Ascending aorta (tissue), 2 donors: ENCODE measurements around the gene NPDC1. TPM values are rescaled to one million over a fixed set of nuclear protein-coding genes. Genes with fewer than 3 reads are reported as not detected.

Experiments used
- DNase-seq, 2 donors: peaks; one replicate each; pipeline ENCODE4 v3.0.0-alpha.2; 2019; ENCODE audit warnings: low spot score in 2 of 2
- H3K27ac ChIP-seq, 2 donors: fragments of 200-600 bp; sonication (generic); one replicate each; pipeline ENCODE4 v1.5.1; 2016 to 2017; ENCODE audit warnings: mild to moderate bottlenecking in 1 of 2
- H3K27me3 ChIP-seq: fragments of 200-600 bp; sonication (generic); one replicate; pipeline ENCODE4 v1.5.1; 2017
- H3K36me3 ChIP-seq, 2 donors: fragments of 200-600 bp; sonication (generic); one replicate each; pipeline ENCODE4 v1.5.1; 2016
- H3K4me1 ChIP-seq, 2 donors: fragments of 200-600 bp; sonication (generic); one replicate each; pipeline ENCODE4 v1.5.1; 2016 to 2017; ENCODE audit warnings: mild to moderate bottlenecking in 1 of 2
- H3K4me3 ChIP-seq, 2 donors: fragments of 200-600 bp; sonication (generic); one replicate each; pipeline ENCODE4 v1.5.1; 2016 to 2017; ENCODE audit warnings: mild to moderate bottlenecking in 1 of 2
- H3K9me3 ChIP-seq, 2 donors: fragments of 200-600 bp; sonication (generic); one replicate each; pipeline ENCODE4 v1.5.1; 2016
- CTCF ChIP-seq, 3 experiments: fragments of 200-600 bp in 2 of 3; fragments of 450-650 bp in 1 of 3; sonication (generic) in 2 of 3; IDR thresholded peaks; one replicate each; pipeline ENCODE4 v1.5.1; 2016 to 2019; ENCODE audit warnings: antibody characterized with exemption in 3 of 3, mild to moderate bottlenecking in 1 of 3, moderate library complexity in 1 of 3
- intact Hi-C: fragments of 100-400 bp; cut with DNase I; formaldehyde crosslinking; loops from one replicate; pipeline ENCODE4 v1.15.1; 2023
- total RNA-seq: library from RNA; depleted of rRNA; stranded (reverse); fragments of >200 nt; gene quantifications from one replicate; pipeline ENCODE4 v1.1.0, GENCODE V29; 2016

The NPDC1 gene
- total RNA-seq, 1 donor from 2014 or later = 579 TPM

- Histone ChIP-seq H3K27me3 (no peaks in the 10 kb centered on the region), H3K9me3 (no peaks in the 10 kb centered on the region), H3K36me3 (peaks cover 15 to 23% of the 10 kb centered on the region in 2 donors), H3K27ac (no peak overlapping the region), H3K4me3 (no peak overlapping the region), H3K4me1 (peaks cover 3 to 5% of the 10 kb centered on the region in 2 donors)
- TF ChIP-seq CTCF (IDR thresholded peaks at IDR 0.05) = no peak
- DNase-seq = no peak
- intact Hi-C loops = no loop called here
These were observed 23.9 kb downstream of the NPDC1 start for GRCh38 chr9:137021979-137022661.

GRCh38 chr9:137021568-137021978, 24.4 kb downstream of the NPDC1 start:
- H3K4me3 ChIP-seq = no peak overlapping the region
- H3K27me3 ChIP-seq = no peaks in the 10 kb centered on the region
- DNase-seq = no peak
- H3K36me3 ChIP-seq = peaks cover 19 to 28% of the 10 kb centered on the region in 2 donors
- no peak for TF ChIP-seq CTCF (IDR thresholded peaks at IDR 0.05)
- intact Hi-C loops = no loop called here
- no peaks in the 10 kb centered on the region for H3K9me3 ChIP-seq
- no peaks in the 10 kb centered on the region for H3K4me1 ChIP-seq
- H3K27ac ChIP-seq = no peak overlapping the region

- intact Hi-C loops = no loop called here
- H3K4me3 ChIP-seq = no peak overlapping the region
- H3K36me3 ChIP-seq = peaks cover 20 to 34% of the 10 kb centered on the region in 2 donors
- DNase-seq = no peak
- no peaks in the 10 kb centered on the region for H3K27me3 ChIP-seq
- TF ChIP-seq CTCF (IDR thresholded peaks at IDR 0.05) = no peak
- no peaks in the 10 kb centered on the region for H3K4me1 ChIP-seq
- no peak overlapping the region for H3K27ac ChIP-seq
- no peaks in the 10 kb centered on the region for H3K9me3 ChIP-seq
These were observed 25.0 kb downstream of the NPDC1 start for GRCh38 chr9:137020771-137021567.

DNA sequence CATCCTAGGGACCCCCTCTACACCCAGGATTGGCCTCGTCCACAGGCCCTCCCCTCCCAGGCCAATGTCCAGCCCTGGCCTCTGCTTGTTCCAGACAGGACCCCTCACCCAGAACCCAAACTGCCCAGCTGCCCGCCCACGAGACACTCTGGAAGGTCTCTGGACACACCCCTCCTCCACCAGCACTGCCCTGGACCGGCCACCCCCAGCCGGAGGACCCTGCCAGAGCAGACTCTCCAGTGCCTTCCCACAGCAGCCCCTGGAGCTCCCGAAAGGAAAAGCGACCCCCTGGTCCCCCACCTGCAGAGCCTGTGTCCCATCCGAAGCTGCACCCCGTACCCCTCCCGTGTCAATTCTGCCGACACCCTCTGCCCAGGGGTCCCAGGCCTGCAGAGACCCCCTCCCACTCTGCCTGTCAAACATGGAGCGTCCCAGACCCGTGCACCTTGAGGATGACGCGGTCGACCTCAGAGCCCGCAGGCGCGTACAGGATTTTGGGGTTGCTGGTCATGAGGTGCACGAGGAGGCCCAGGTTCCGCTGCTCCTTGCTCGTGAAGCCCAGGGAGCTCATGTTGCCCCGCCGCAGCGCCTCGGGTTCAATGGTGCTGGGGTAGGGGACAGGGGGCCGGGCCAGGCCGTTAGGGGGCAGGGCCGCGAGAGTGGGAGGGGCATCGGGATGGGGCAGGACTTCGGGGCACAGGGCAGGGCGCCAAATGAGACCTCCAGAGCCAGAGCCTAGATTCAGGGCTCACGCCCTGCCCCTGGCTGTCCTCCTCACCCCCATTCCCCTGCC, 25.9 kb downstream of the NPDC1 start:
- intact Hi-C loops = no loop called here
- no peak for TF ChIP-seq CTCF (IDR thresholded peaks at IDR 0.05)
- Histone ChIP-seq H3K4me1 (no peaks in the 10 kb centered on the region), H3K36me3 (peaks cover 29 to 43% of the 10 kb centered on the region in 2 donors), H3K4me3 (no peak overlapping the region), H3K27ac (no peak overlapping the region), H3K9me3 (no peaks in the 10 kb centered on the region), H3K27me3 (no peaks in the 10 kb centered on the region)
- DNase-seq = no peak

DNA sequence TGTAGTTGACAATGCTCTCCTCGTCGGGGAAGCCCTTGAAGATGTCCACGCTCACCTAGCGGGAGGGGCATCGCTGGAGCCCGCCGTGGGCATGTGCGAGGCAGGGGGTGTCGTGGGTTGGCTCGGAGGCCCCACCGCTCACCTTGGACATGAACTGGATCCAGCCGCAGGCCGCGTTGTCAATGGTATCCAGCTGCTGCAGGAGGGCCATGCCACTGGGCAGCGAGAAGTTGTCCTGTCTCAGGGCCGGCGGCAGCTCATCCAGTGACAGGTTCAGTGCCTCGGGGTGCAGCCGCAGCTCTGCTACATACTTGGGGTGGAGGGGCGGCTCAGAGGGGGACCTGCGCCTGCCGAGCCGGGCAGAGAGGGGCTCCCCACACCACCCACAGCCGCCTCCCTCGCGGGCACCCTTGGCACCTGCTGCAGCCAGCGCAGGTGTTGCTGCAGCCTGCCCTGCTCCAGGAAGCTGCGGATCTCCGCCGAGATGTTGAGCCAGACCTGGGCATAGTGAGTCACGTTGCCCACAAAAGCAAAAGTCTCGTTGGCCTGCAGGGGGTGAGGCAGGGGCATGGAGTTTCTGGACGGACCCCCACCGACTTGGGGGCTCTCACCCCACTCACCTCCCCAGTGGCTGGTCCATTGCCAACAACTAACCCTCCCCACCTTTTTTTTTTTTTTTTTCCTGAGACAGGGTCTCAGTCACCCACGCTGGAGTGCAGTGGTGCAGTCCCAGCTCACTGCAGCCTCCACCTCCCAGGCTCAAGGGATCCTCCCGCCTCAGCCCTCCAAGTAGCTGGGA, 27.0 kb downstream of the NPDC1 start:
- H3K4me1 ChIP-seq = no peaks in the 10 kb centered on the region
- peaks cover 38 to 55% of the 10 kb centered on the region in 2 donors for H3K36me3 ChIP-seq
- no peak for DNase-seq
- H3K4me3 ChIP-seq = no peak overlapping the region
- intact Hi-C loops = no loop called here
- TF ChIP-seq CTCF (IDR thresholded peaks at IDR 0.05) = no peak
- H3K27ac ChIP-seq = no peak overlapping the region
- no peaks in the 10 kb centered on the region for H3K9me3 ChIP-seq
- no peaks in the 10 kb centered on the region for H3K27me3 ChIP-seq
